Stomach (tissue), 4 donors: ENCODE data around the gene MFF.

Experiments
- CTCF ChIP-seq, 7 experiments: fragments of 450-650 bp in 4 of 7; fragments of 200-600 bp in 3 of 7; sonication (generic) in 3 of 7; IDR thresholded peaks; one replicate each; pipeline ENCODE4 v1.5.1; 2016 to 2019; ENCODE audit warnings: antibody characterized with exemption in 7 of 7, control low read depth in 2 of 7, mild to moderate bottlenecking in 1 of 7
- EP300 ChIP-seq: sonication (generic); formaldehyde crosslinking; IDR thresholded peaks from one replicate; pipeline ENCODE4 v1.6.1; 2017; ENCODE audit warnings: antibody characterized with exemption
- POLR2A ChIP-seq, 4 donors: fragments of 450-650 bp; IDR thresholded peaks; one replicate each; pipeline ENCODE4 v1.6.1; 2016; ENCODE audit warnings: antibody characterized with exemption in 4 of 4, control low read depth in 2 of 4, mild to moderate bottlenecking in 1 of 4, moderate library complexity in 1 of 4
- POLR2AphosphoS5 ChIP-seq, 3 donors: sonication (generic); formaldehyde crosslinking; IDR thresholded peaks; one replicate each; pipeline ENCODE4 v1.6.1; 2016; ENCODE audit warnings: antibody characterized with exemption in 3 of 3

GRCh38 chr2:227377467-227378351, 52.7 kb downstream of the MFF start:
- TF ChIP-seq POLR2A (IDR thresholded peaks at IDR 0.05) (no peak), CTCF (IDR thresholded peaks at IDR 0.05) (no peak), POLR2AphosphoS5 (IDR thresholded peaks at IDR 0.05) (no peak), EP300 (no peak)
